ENCODE data around the gene MDC1. TPM values are rescaled to one million over a fixed set of nuclear protein-coding genes. Genes with fewer than 3 reads are reported as not detected.

MDC1 gene
- total RNA-seq, 1 experiment from 2014 or later = 46.6 TPM

DNA sequence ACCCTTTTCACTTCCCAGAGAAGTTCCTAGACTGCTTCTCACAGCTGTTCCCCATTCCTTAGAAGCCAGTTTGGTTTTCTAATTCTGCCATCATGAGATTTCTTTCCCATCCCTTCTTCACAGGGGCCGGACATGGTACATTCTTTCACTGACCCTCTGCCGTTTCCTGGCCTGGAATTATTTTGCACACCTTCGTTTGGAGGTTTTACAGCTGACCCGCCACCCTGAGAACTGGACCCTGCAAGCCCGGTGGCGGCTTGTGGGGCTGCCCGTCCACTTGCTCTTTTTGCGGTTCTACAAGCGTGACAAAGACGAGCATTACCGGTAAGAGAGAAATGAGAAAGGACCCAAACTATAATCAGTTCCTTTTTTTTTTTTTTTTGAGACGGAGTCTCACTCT, 65.9 kb downstream of the MDC1 start:
- Mint-ChIP-seq H3K4me1 (ENCODE audit: low read depth, unreplicated experiment) (peaks cover 5% of the 10 kb centered on the region), H3K27me3 (ENCODE audit: insufficient read depth, unreplicated experiment) (no peaks in the 10 kb centered on the region), H3K36me3 (ENCODE audit: insufficient read depth, unreplicated experiment) (peaks cover 63% of the 10 kb centered on the region), H3K4me3 (ENCODE audit: unreplicated experiment) (no peak overlapping the region), H3K9me3 (ENCODE audit: unreplicated experiment) (no peaks in the 10 kb centered on the region), H3K27ac (ENCODE audit: unreplicated experiment) (no peak overlapping the region)
- intact Hi-C loops (cut with micrococcal nuclease; ENCODE audit: unreplicated experiment) = no loop called here
- BruUV-seq (replicated peaks) = no TSS peak
- TF ChIP-seq, protein P1, sequence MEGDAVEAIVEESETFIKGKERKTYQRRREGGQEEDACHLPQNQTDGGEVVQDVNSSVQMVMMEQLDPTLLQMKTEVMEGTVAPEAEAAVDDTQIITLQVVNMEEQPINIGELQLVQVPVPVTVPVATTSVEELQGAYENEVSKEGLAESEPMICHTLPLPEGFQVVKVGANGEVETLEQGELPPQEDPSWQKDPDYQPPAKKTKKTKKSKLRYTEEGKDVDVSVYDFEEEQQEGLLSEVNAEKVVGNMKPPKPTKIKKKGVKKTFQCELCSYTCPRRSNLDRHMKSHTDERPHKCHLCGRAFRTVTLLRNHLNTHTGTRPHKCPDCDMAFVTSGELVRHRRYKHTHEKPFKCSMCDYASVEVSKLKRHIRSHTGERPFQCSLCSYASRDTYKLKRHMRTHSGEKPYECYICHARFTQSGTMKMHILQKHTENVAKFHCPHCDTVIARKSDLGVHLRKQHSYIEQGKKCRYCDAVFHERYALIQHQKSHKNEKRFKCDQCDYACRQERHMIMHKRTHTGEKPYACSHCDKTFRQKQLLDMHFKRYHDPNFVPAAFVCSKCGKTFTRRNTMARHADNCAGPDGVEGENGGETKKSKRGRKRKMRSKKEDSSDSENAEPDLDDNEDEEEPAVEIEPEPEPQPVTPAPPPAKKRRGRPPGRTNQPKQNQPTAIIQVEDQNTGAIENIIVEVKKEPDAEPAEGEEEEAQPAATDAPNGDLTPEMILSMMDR (IDR thresholded peaks at IDR 0.05; ENCODE audit: insufficient read depth in 1 of 2, low read depth in 1 of 2, low read length in 1 of 2, severe bottlenecking in 1 of 2, unreplicated experiment in 1 of 2) = no peak
- Histone ChIP-seq H3K27me3 (replicated peaks; ENCODE audit: control insufficient read depth, insufficient read depth, low read length) (no peaks in the 10 kb centered on the region), H3K9me3 (no peaks in the 10 kb centered on the region), H3K4me3 (ENCODE audit: low read depth, low read length) (no peak overlapping the region), H3K36me3 (ENCODE audit: control insufficient read depth, insufficient read depth, low read length) (peaks cover 2% of the 10 kb centered on the region; the same call in 1 of the 2 replicates), H3K4me1 (no peaks in the 10 kb centered on the region)
- DNase-seq = no peak
- ChIA-PET CTCF (no interaction called here), POLR2A (no interaction called here)

Other genes with a start within 250 kb of the MDC1 start
- 47.0 and 49.6 TPM in 2 replicates for gene HLA-E, start 227.8 kb downstream of the MDC1 start, total RNA-seq (2022)
- 84.1 and 94.1 TPM in 2 replicates for gene GNL1, start 160.8 kb downstream of the MDC1 start, total RNA-seq (2022)
- gene PRR3, start 160.0 kb downstream of the MDC1 start, total RNA-seq (2022) = 20.3 and 20.8 TPM in 2 replicates
- gene ABCF1, start 145.8 kb downstream of the MDC1 start, total RNA-seq (2022) = 93.7 and 95.6 TPM in 2 replicates
- 91.3 and 95.4 TPM in 2 replicates for gene PPP1R10, start 100.0 kb downstream of the MDC1 start, total RNA-seq (2022)
- 60.0 and 62.6 TPM in 2 replicates for gene MRPS18B, start 99.4 kb downstream of the MDC1 start, total RNA-seq (2022)
- gene ATAT1, start 90.4 kb downstream of the MDC1 start, total RNA-seq (2022) = 17.9 and 19.7 TPM in 2 replicates
- 25.4 and 25.7 TPM in 2 replicates for gene C6orf136, start 70.1 kb downstream of the MDC1 start, total RNA-seq (2022)
- gene DHX16, start 44.3 kb downstream of the MDC1 start, total RNA-seq (2022) = 36.6 and 40.6 TPM in 2 replicates
- gene PPP1R18, start 30.6 kb downstream of the MDC1 start, total RNA-seq (2022) = 6.6 and 9.7 TPM in 2 replicates
- gene NRM, start 26.3 kb downstream of the MDC1 start, total RNA-seq (2022) = 31.7 and 32.1 TPM in 2 replicates
- 742 and 788 TPM in 2 replicates for gene TUBB, start 3.1 kb upstream of the MDC1 start, total RNA-seq (2022)
- 101 and 113 TPM in 2 replicates for gene FLOT1, start 25.4 kb upstream of the MDC1 start, total RNA-seq (2022)
- gene IER3, start 27.3 kb upstream of the MDC1 start, total RNA-seq (2022) = 13.0 and 17.4 TPM in 2 replicates
- 113 and 115 TPM in 2 replicates for gene DDR1, start 167.2 kb upstream of the MDC1 start, total RNA-seq (2022)
- gene GTF2H4, start 190.9 kb upstream of the MDC1 start, total RNA-seq (2022) = 40.6 and 43.6 TPM in 2 replicates
- 32.1 and 37.5 TPM in 2 replicates for gene VARS2, start 197.0 kb upstream of the MDC1 start, total RNA-seq (2022)
- gene SFTA2, start 214.9 kb upstream of the MDC1 start, total RNA-seq (2022) = 6.6 and 9.6 TPM in 2 replicates
- 0.16 TPM in 1 of 2 replicates, not detected in the other for gene MUCL3, start 223.7 kb upstream of the MDC1 start, total RNA-seq (2022)

All from Caco-2 (cell line).